SK-N-SH (cell line): Measurements from ENCODE around the gene PLA2G2F. TPM values are rescaled to one million over a fixed set of nuclear protein-coding genes. Genes with fewer than 3 reads are reported as not detected.

Source experiments
- CTCF ChIA-PET: fragments of 300-600, 350-600 bp; formaldehyde crosslinking; extraction: SDS; loops from one replicate; lab custom pipeline; 2021; lab: Yijun Ruan, JAX
- POLR2A ChIA-PET: fragments of 350-600 bp; sonication (Branson Sonifier 250); formaldehyde crosslinking; extraction: SDS; loops from one replicate; lab custom pipeline; 2020; ENCODE audit warnings: antibody characterized with exemption, inconsistent platforms; lab: Yijun Ruan, JAX
- DNase-seq: peaks from one replicate; pipeline ENCODE4 v3.0.0; 2012
- H2AFZ ChIP-seq: fragments of 200-600 bp; sonication (generic); 2 replicates; pipeline ENCODE4 v1.8.1; 2016; ENCODE audit warnings: antibody characterized with exemption, mild to moderate bottlenecking, low read depth
- H3F3A ChIP-seq: fragments of 200-600 bp; sonication (generic); replicated peaks from 2 replicates; pipeline ENCODE3; 2016; ENCODE audit warnings: antibody characterized with exemption, mild to moderate bottlenecking; ENCODE audit not compliant: insufficient read depth
- H3K27ac ChIP-seq, 2 experiments: fragments of 200-500 bp in 1 of 2; fragments of 200-600 bp in 1 of 2; sonication (Bioruptor generic) in 1 of 2; sonication (generic), shearing (Covaris generic) in 1 of 2; 2 replicates each; pipeline versions ENCODE4 v1.5.1 to v1.6.1; 2014 to 2016; ENCODE audit warnings: low read depth in 2 of 2, inconsistent platforms in 1 of 2, low read length in 1 of 2, mild to moderate bottlenecking in 1 of 2, mixed read lengths in 1 of 2
- H3K27me3 ChIP-seq: fragments of 200-600 bp; sonication (generic), shearing (Covaris generic); 2 replicates; pipeline ENCODE4 v1.6.1; 2016; ENCODE audit warnings: mixed run types; ENCODE audit not compliant: insufficient read depth
- H3K36me3 ChIP-seq, 2 experiments: fragments of 200-500 bp in 1 of 2; fragments of 200-600 bp in 1 of 2; sonication (Bioruptor generic) in 1 of 2; sonication (generic) in 1 of 2; replicated peaks in 1 of 2; 2 replicates each; pipeline versions ENCODE3 to v1.5.1; 2014 to 2016; ENCODE audit warnings: low read length in 1 of 2, mild to moderate bottlenecking in 1 of 2; ENCODE audit not compliant: insufficient read depth in 2 of 2, control insufficient read depth in 1 of 2
- H3K4me1 ChIP-seq, 2 experiments: fragments of 200-500 bp in 1 of 2; fragments of 200-600 bp in 1 of 2; sonication (Bioruptor generic) in 1 of 2; sonication (generic), shearing (Covaris generic) in 1 of 2; 2 replicates each; pipeline versions ENCODE4 v1.5.1 to v1.6.1; 2014 to 2016; ENCODE audit warnings: low read depth in 1 of 2, low read length in 1 of 2, mixed run types in 1 of 2; ENCODE audit not compliant: insufficient read depth in 2 of 2, control insufficient read depth in 1 of 2
- H3K4me2 ChIP-seq: fragments of 200-600 bp; sonication (generic), shearing (Covaris generic); 2 replicates; pipeline ENCODE4 v1.6.1; 2017; ENCODE audit warnings: mixed run types
- H3K4me3 ChIP-seq, 2 experiments: fragments of 200-500 bp in 1 of 2; fragments of 200-600 bp in 1 of 2; sonication (Bioruptor generic) in 1 of 2; sonication (generic), shearing (Covaris generic) in 1 of 2; 2 replicates each; pipeline versions ENCODE4 v1.5.1 to v1.8.1; 2014 to 2016; ENCODE audit warnings: low read depth in 2 of 2, inconsistent platforms in 1 of 2, low read length in 1 of 2, mild to moderate bottlenecking in 1 of 2, mixed read lengths in 1 of 2, moderate library complexity in 1 of 2
- H3K79me2 ChIP-seq: fragments of 200-600 bp; sonication (generic); 2 replicates; pipeline ENCODE4 v1.8.1; 2017; ENCODE audit warnings: mild to moderate bottlenecking; ENCODE audit not compliant: insufficient read depth
- H3K9ac ChIP-seq: fragments of 200-600 bp; sonication (generic); 2 replicates; pipeline ENCODE4 v1.6.1; 2017; ENCODE audit warnings: mixed run types
- H3K9me2 ChIP-seq: fragments of 200-600 bp; sonication (generic); 2 replicates; pipeline ENCODE4 v1.6.1; 2017; ENCODE audit warnings: mixed run types
- H3K9me3 ChIP-seq: fragments of 200-600 bp; sonication (generic); 2 replicates; pipeline ENCODE4 v1.6.1; 2017; ENCODE audit warnings: mixed run types, mild to moderate bottlenecking, moderate library complexity
- H4K20me1 ChIP-seq: fragments of 200-600 bp; sonication (generic); 2 replicates; pipeline ENCODE4 v1.6.1; 2017; ENCODE audit warnings: mild to moderate bottlenecking, mixed run types; ENCODE audit not compliant: insufficient read depth
- CHD2 ChIP-seq: fragments of 150-350 bp; IDR thresholded peaks from 2 replicates; pipeline ENCODE4 v1.6.1; 2018; ENCODE audit warnings: low read length; ENCODE audit not compliant: partially characterized antibody
- ELF1 ChIP-seq: IDR thresholded peaks from 2 replicates; pipeline ENCODE4 v1.4.0; 2012
- EP300 ChIP-seq, 2 experiments: IDR thresholded peaks; 2 replicates each; pipeline versions ENCODE4 v1.4.0 to v1.6.1; 2012; ENCODE audit warnings: borderline replicate concordance in 1 of 2, low read depth in 1 of 2, low read length in 1 of 2
- EZH2phosphoT487 ChIP-seq: fragments of 200-600 bp; sonication (generic); IDR thresholded peaks from 2 replicates; pipeline ENCODE4 v1.6.1; 2017; ENCODE audit warnings: low read depth, mixed run types, mild to moderate bottlenecking, antibody characterized with exemption, moderate library complexity, borderline replicate concordance
- FOSL2 ChIP-seq: IDR thresholded peaks from 2 replicates; pipeline ENCODE4 v1.4.0; 2012; ENCODE audit warnings: low read depth, mild to moderate bottlenecking, moderate library complexity, borderline replicate concordance
- FOXJ3 ChIP-seq: sonication (generic); formaldehyde crosslinking; IDR thresholded peaks from 2 replicates; pipeline ENCODE4 v1.5.1; 2020; ENCODE audit warnings: mild to moderate bottlenecking, missing genetic modification reagents
- GABPA ChIP-seq: IDR thresholded peaks from 2 replicates; pipeline ENCODE4 v1.4.0; 2012; ENCODE audit warnings: low read depth, mild to moderate bottlenecking
- GATA2 ChIP-seq: sonication (generic); formaldehyde crosslinking; IDR thresholded peaks from 2 replicates; pipeline ENCODE4 v1.5.0; 2020; ENCODE audit warnings: mild to moderate bottlenecking, missing genetic modification reagents
- JUND ChIP-seq: IDR thresholded peaks from 2 replicates; pipeline ENCODE4 v1.4.0; 2012
- MXI1 ChIP-seq: IDR thresholded peaks from 2 replicates; pipeline ENCODE4 v1.6.1; 2012; ENCODE audit warnings: mild to moderate bottlenecking, low read depth, low read length, improper control_type of control experiment
- NFIC ChIP-seq: IDR thresholded peaks from 2 replicates; pipeline ENCODE4 v1.4.0; 2012; ENCODE audit warnings: borderline replicate concordance
- NRF1 ChIP-seq: IDR thresholded peaks from 2 replicates; pipeline ENCODE4 v1.6.1; 2012; ENCODE audit warnings: low read depth, mild to moderate bottlenecking, low read length
- POLR2AphosphoS5 ChIP-seq: IDR thresholded peaks from 2 replicates; pipeline ENCODE4 v1.6.1; 2012; ENCODE audit warnings: low read depth, low read length
- RAD21 ChIP-seq: IDR thresholded peaks from 2 replicates; pipeline ENCODE4 v1.6.1; 2012; ENCODE audit warnings: mild to moderate bottlenecking, low read length
- RFX5 ChIP-seq: IDR thresholded peaks from 2 replicates; pipeline ENCODE4 v1.6.1; 2012; ENCODE audit warnings: mild to moderate bottlenecking, improper control_type of control experiment, low read length
- RXRA ChIP-seq: IDR thresholded peaks from 2 replicates; pipeline ENCODE4 v1.4.0; 2012; ENCODE audit warnings: low read depth, mild to moderate bottlenecking, borderline replicate concordance
- SIN3A ChIP-seq: IDR thresholded peaks from 2 replicates; pipeline ENCODE4 v1.6.1; 2012; ENCODE audit warnings: low read depth, mild to moderate bottlenecking, low read length, moderate library complexity, borderline replicate concordance
- SMC3 ChIP-seq: IDR thresholded peaks from 2 replicates; pipeline ENCODE4 v1.6.1; 2012; ENCODE audit warnings: low read depth, low read length, improper control_type of control experiment
- TAF1 ChIP-seq: IDR thresholded peaks from 2 replicates; pipeline ENCODE4 v1.6.1; 2012; ENCODE audit warnings: low read depth, mild to moderate bottlenecking, low read length, moderate library complexity, borderline replicate concordance
- TCF12 ChIP-seq: IDR thresholded peaks from 2 replicates; pipeline ENCODE4 v1.4.0; 2012
- TEAD4 ChIP-seq: IDR thresholded peaks from 2 replicates; pipeline ENCODE4 v1.4.0; 2012; ENCODE audit warnings: mild to moderate bottlenecking, borderline replicate concordance; ENCODE audit not compliant: insufficient read depth
- YY1 ChIP-seq: IDR thresholded peaks from 2 replicates; pipeline ENCODE4 v1.4.0; 2012; ENCODE audit warnings: low read depth, mild to moderate bottlenecking
- WGBS: methylation state at CpG from one replicate; pipeline ENCODE4 v1.1.6; 2017; ENCODE audit warnings: low lambda C conversion rate; 5-methylcytosine and 5-hydroxymethylcytosine counted together
- polyA plus RNA-seq, 3 experiments: library from polyadenylated mRNA; depleted of rRNA; stranded (reverse); fragments of >200 nt; gene quantifications; 2 replicates each; pipeline ENCODE4 v1.2.3, GENCODE V29; 2012
- TF ChIP-seq, protein P1 (sequence below): fragments of 150-350 bp; IDR thresholded peaks from 2 replicates; pipeline ENCODE4 v1.6.1; 2016; ENCODE audit warnings: mild to moderate bottlenecking, low read depth, low read length
- TF ChIP-seq, protein P2 (sequence below): fragments of 150-350 bp; IDR thresholded peaks from 2 replicates; pipeline ENCODE4 v1.6.1; 2017; ENCODE audit warnings: antibody characterized with exemption, low read length, low read depth, borderline replicate concordance
- TF ChIP-seq, protein P3 (sequence below): IDR thresholded peaks from 2 replicates; pipeline ENCODE4 v1.4.0; 2012; ENCODE audit warnings: low read depth, borderline replicate concordance
- TF ChIP-seq, protein P4 (sequence below): IDR thresholded peaks from 2 replicates; pipeline ENCODE4 v1.4.0; 2012; ENCODE audit warnings: low read depth, borderline replicate concordance

The PLA2G2F gene
- polyA plus RNA-seq, 1 of the 3 experiments (the other 2 are of a cell fraction), result not detected

DNA sequence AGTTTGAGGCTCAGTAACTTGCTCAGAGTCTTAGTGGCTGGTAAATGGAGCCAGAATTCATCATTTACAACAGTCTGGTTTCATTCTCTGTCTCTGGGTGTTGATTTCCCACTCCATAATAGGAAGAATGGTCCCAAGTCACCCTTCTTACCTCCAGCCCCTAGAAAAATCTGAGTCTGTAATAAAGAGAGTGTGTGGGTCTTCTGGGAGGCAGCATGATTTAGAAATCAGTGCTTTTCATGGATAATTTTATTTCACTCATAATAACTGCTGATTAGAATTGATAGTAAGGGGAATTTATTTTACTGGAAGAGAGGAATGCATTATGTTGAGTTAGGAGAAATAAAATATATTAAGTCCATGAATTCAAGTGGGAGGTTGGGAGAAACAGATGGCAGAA lies 21.9 kb upstream of the PLA2G2F start:
- no peak overlapping the region for H3K4me3 ChIP-seq
- H3K27ac ChIP-seq, result no peak overlapping the region
- DNase-seq, result no peak
- no peaks in the 10 kb centered on the region for H3K4me1 ChIP-seq
- H3K36me3 ChIP-seq, result no peaks in the 10 kb centered on the region
- ChIA-PET CTCF (interaction anchor here (0.8 to 1.6 kb wide), 4 partner anchors 16 to 142 kb away, joined by 3 to 5 read pairs (median 4); no protein-coding TSS in a partner anchor), POLR2A (no interaction called here)
- no peaks in the 10 kb centered on the region for H3K79me2 ChIP-seq
- TF ChIP-seq EP300 (IDR thresholded peaks at IDR 0.05; ENCODE audit: borderline replicate concordance in 1 of 2, low read depth in 1 of 2, low read length in 1 of 2), result no peak
- TF ChIP-seq TCF12, result no peak
- no peak for TF ChIP-seq SIN3A
- no peak for TF ChIP-seq RAD21
- TF ChIP-seq EZH2phosphoT487, result no peak
- TF ChIP-seq, protein P1, sequence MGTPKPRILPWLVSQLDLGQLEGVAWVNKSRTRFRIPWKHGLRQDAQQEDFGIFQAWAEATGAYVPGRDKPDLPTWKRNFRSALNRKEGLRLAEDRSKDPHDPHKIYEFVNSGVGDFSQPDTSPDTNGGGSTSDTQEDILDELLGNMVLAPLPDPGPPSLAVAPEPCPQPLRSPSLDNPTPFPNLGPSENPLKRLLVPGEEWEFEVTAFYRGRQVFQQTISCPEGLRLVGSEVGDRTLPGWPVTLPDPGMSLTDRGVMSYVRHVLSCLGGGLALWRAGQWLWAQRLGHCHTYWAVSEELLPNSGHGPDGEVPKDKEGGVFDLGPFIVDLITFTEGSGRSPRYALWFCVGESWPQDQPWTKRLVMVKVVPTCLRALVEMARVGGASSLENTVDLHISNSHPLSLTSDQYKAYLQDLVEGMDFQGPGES, result no peak
- no peak for TF ChIP-seq NFIC
- no peak for TF ChIP-seq TEAD4
- no peak for TF ChIP-seq RXRA
- no peak for TF ChIP-seq ELF1
- TF ChIP-seq FOXJ3 (CRISPR knock-in tag), result no peak
- no peak for TF ChIP-seq FOSL2
- no peak for TF ChIP-seq YY1
- no peak overlapping the region for H3K4me2 ChIP-seq
- H3K9me3 ChIP-seq, result no peaks in the 10 kb centered on the region
- no peaks in the 10 kb centered on the region for H4K20me1 ChIP-seq
- no peak overlapping the region for H3K9ac ChIP-seq
- no peaks in the 10 kb centered on the region for H3F3A ChIP-seq
- H3K9me2 ChIP-seq, result no peaks in the 10 kb centered on the region
- H3K27me3 ChIP-seq, result peaks cover 5% of the 10 kb centered on the region; the same call in 1 of the 2 replicates
- no peak overlapping the region for H2AFZ ChIP-seq

DNA sequence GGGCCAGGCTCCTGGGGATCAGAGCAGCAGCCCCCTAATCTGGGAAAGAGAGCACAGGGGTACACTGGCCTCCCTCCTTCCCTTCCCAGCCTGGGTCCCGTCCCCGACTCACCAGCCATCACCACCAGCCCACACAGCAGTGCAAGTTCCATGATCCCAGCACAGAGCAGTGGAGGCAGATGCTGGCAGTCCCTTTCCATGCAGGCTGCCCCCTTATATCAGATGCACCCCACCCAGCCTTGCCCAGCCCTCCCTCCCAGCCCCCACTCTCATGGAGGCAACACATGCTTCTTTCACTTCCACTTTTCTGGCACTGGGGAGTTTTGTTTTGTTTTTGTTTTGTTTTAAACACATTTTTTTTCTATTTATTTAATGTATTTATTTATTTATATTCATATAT lies 19.8 kb upstream of the PLA2G2F start, which contains the start of gene PLA2G2D:
Gene PLA2G2D (minus strand): TSS at position 190 of the 400 bp plus-strand sequence. CDS start 38 bp downstream, at position 152.
- no peaks in the 10 kb centered on the region for H3K9me3 ChIP-seq
- POLR2A ChIA-PET, result no interaction called here
- H3K4me1 ChIP-seq, result peaks cover 0 to 4% of the 10 kb centered on the region in 2 experiments; a peak in 1 of 4 replicates
- WGBS, result no CpG with 5 or more reads among the region's 2 CpGs
- H3F3A ChIP-seq, result no peaks in the 10 kb centered on the region
- H3K36me3 ChIP-seq, result no peaks in the 10 kb centered on the region
- H3K27ac ChIP-seq, result no peak within 1 kb of the TSS
- TF ChIP-seq GATA2 (CRISPR knock-in tag), result no peak
- TF ChIP-seq NFIC, result no peak
- TF ChIP-seq, protein P2, sequence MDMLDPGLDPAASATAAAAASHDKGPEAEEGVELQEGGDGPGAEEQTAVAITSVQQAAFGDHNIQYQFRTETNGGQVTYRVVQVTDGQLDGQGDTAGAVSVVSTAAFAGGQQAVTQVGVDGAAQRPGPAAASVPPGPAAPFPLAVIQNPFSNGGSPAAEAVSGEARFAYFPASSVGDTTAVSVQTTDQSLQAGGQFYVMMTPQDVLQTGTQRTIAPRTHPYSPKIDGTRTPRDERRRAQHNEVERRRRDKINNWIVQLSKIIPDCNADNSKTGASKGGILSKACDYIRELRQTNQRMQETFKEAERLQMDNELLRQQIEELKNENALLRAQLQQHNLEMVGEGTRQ, result no peak
- TF ChIP-seq JUND, result no peak
- TF ChIP-seq YY1, result no peak
- no peak for TF ChIP-seq GABPA
- TF ChIP-seq MXI1, result no peak
- TF ChIP-seq EZH2phosphoT487, result no peak
- no peak for TF ChIP-seq RXRA
- TF ChIP-seq CHD2, result no peak
- no peak for TF ChIP-seq SMC3
- no peak for TF ChIP-seq TAF1
- no peak for TF ChIP-seq POLR2AphosphoS5
- TF ChIP-seq, protein P3, sequence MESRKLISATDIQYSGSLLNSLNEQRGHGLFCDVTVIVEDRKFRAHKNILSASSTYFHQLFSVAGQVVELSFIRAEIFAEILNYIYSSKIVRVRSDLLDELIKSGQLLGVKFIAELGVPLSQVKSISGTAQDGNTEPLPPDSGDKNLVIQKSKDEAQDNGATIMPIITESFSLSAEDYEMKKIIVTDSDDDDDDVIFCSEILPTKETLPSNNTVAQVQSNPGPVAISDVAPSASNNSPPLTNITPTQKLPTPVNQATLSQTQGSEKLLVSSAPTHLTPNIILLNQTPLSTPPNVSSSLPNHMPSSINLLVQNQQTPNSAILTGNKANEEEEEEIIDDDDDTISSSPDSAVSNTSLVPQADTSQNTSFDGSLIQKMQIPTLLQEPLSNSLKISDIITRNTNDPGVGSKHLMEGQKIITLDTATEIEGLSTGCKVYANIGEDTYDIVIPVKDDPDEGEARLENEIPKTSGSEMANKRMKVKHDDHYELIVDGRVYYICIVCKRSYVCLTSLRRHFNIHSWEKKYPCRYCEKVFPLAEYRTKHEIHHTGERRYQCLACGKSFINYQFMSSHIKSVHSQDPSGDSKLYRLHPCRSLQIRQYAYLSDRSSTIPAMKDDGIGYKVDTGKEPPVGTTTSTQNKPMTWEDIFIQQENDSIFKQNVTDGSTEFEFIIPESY, result no peak
- TF ChIP-seq, protein P4, sequence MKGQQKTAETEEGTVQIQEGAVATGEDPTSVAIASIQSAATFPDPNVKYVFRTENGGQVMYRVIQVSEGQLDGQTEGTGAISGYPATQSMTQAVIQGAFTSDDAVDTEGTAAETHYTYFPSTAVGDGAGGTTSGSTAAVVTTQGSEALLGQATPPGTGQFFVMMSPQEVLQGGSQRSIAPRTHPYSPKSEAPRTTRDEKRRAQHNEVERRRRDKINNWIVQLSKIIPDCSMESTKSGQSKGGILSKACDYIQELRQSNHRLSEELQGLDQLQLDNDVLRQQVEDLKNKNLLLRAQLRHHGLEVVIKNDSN, result no peak
- no peak for TF ChIP-seq RFX5
- TF ChIP-seq RAD21, result no peak
- no peak for TF ChIP-seq NRF1
- no peaks in the 10 kb centered on the region for H3K79me2 ChIP-seq
- CTCF ChIA-PET, result interaction anchor here (1.2 to 1.6 kb wide), 2 partner anchors 8 to 32 kb away, joined by 4 to 6 read pairs; no protein-coding TSS in a partner anchor
- no peaks in the 10 kb centered on the region for H4K20me1 ChIP-seq
- H3K9me2 ChIP-seq, result no peaks in the 10 kb centered on the region
- H3K4me3 ChIP-seq, result no peak within 1 kb of the TSS
- no peak within 1 kb of the TSS for H3K9ac ChIP-seq
- peaks cover 5% of the 10 kb centered on the region; the same call in 1 of the 2 replicates for H3K27me3 ChIP-seq
- no peak within 1 kb of the TSS for H3K4me2 ChIP-seq
- no peak within 1 kb of the TSS for H2AFZ ChIP-seq
- no peak for DNase-seq
